H1 (cell line): Measurements from ENCODE around the gene HHAT. TPM values are rescaled to one million over a fixed set of nuclear protein-coding genes. Genes with fewer than 3 reads are reported as not detected.

ENCODE experiments used
- CTCF ChIA-PET: fragments of 300-600 bp; sonication (Branson Sonifier 250); formaldehyde crosslinking; loops from one replicate; lab custom pipeline; 2021; ENCODE audit not compliant: partially characterized antibody; lab: Charles Lee
- POLR2A ChIA-PET: fragments of 300-600 bp; sonication (Branson Sonifier 250); formaldehyde crosslinking; loops from one replicate; lab custom pipeline; 2021; ENCODE audit warnings: inconsistent platforms; ENCODE audit not compliant: partially characterized antibody; lab: Charles Lee
- DNase-seq, 2 experiments: peaks; one replicate each; pipeline versions ENCODE4 v3.0.0 to v3.0.0-alpha.2; 2010 to 2022; ENCODE audit warnings: low spot score in 2 of 2, low read depth in 1 of 2, mixed read lengths in 1 of 2
- FAIRE-seq: peaks from 2 replicates; lab custom pipeline; 2011; peaks lifted over from hg19 to GRCh38; lab: Jason Lieb, UNC
- H2AFZ ChIP-seq: 2 replicates; pipeline ENCODE4 v1.8.1; 2012; ENCODE audit warnings: low read length, inconsistent platforms
- H2AK5ac ChIP-seq: 2 replicates; pipeline ENCODE4 v1.6.1; 2013; ENCODE audit warnings: low read depth, low read length
- H2BK120ac ChIP-seq: replicated peaks from 2 replicates; pipeline ENCODE3; 2013; ENCODE audit warnings: low read depth, low read length, inconsistent platforms
- H2BK12ac ChIP-seq: 2 replicates; pipeline ENCODE4 v1.6.1; 2013; ENCODE audit warnings: low read depth, low read length
- H2BK15ac ChIP-seq: 2 replicates; pipeline ENCODE4 v1.6.1; 2013; ENCODE audit warnings: low read length
- H2BK20ac ChIP-seq: 2 replicates; pipeline ENCODE4 v1.6.1; 2013; ENCODE audit warnings: low read length
- H2BK5ac ChIP-seq: 2 replicates; pipeline ENCODE4 v1.6.1; 2013; ENCODE audit warnings: low read depth, low read length
- H3K14ac ChIP-seq: 2 replicates; pipeline ENCODE4 v1.6.1; 2013; ENCODE audit warnings: inconsistent platforms; ENCODE audit not compliant: insufficient read length
- H3K18ac ChIP-seq: 2 replicates; pipeline ENCODE4 v1.6.1; 2013; ENCODE audit warnings: low read length; ENCODE audit errors: extremely low read depth
- H3K23ac ChIP-seq: 2 replicates; pipeline ENCODE4 v1.6.1; 2013; ENCODE audit warnings: inconsistent platforms; ENCODE audit not compliant: insufficient read length
- H3K23me2 ChIP-seq: 2 replicates; pipeline ENCODE4 v1.6.1; 2013; ENCODE audit warnings: low read depth, low read length
- H3K27ac ChIP-seq: 2 replicates; pipeline ENCODE4 v1.6.1; 2011; ENCODE audit warnings: low read depth, low read length, inconsistent platforms
- H3K27me3 ChIP-seq, 4 experiments: replicated peaks in 1 of 4; 1 replicate in 1 of 4; 2 replicates in 3 of 4; pipeline versions ENCODE4 v1.6.1 to v1.8.1; 2011 to 2013; ENCODE audit warnings: low read length in 3 of 4, mild to moderate bottlenecking in 3 of 4, inconsistent platforms in 2 of 4, mixed read lengths in 2 of 4, moderate library complexity in 1 of 4; ENCODE audit not compliant: control insufficient read depth in 3 of 4, insufficient read depth in 3 of 4; ENCODE audit errors: extremely low read depth in 1 of 4
- H3K36me3 ChIP-seq, 4 experiments: 2 replicates each; pipeline versions ENCODE4 v1.6.1 to v1.8.1; 2011 to 2013; ENCODE audit warnings: mild to moderate bottlenecking in 4 of 4, low read length in 3 of 4, moderate library complexity in 2 of 4, control low read depth in 1 of 4, inconsistent platforms in 1 of 4; ENCODE audit not compliant: insufficient read depth in 4 of 4, control insufficient read depth in 2 of 4
- H3K4ac ChIP-seq: replicated peaks from 2 replicates; pipeline ENCODE3; 2013; ENCODE audit warnings: low read length, low read depth, mixed read lengths, inconsistent platforms; ENCODE audit not compliant: insufficient read length
- H3K4me1 ChIP-seq, 4 experiments: replicated peaks in 1 of 4; 1 replicate in 1 of 4; 2 replicates in 3 of 4; pipeline versions ENCODE4 v1.6.1 to v1.8.1; 2011 to 2013; ENCODE audit warnings: low read length in 3 of 4, inconsistent platforms in 2 of 4, mixed read lengths in 1 of 4; ENCODE audit not compliant: insufficient read depth in 4 of 4, control insufficient read depth in 3 of 4
- H3K4me2 ChIP-seq, 2 experiments: 2 replicates each; pipeline versions ENCODE4 v1.6.1 to v1.8.1; 2011 to 2013; ENCODE audit warnings: low read depth in 2 of 2, low read length in 2 of 2, control low read depth in 1 of 2, inconsistent platforms in 1 of 2, mild to moderate bottlenecking in 1 of 2; ENCODE audit not compliant: insufficient read depth in 1 of 2
- H3K4me3 ChIP-seq, 4 experiments: fragments of 200-600, 300-600 bp in 1 of 4; sonication (generic), shearing (Covaris generic), sonication (Bioruptor Twin) in 1 of 4; 2 replicates each; pipeline versions ENCODE4 v1.5.1 to v1.8.1; 2011 to 2016; ENCODE audit warnings: low read length in 4 of 4, low read depth in 3 of 4, control low read depth in 2 of 4, inconsistent platforms in 2 of 4, mild to moderate bottlenecking in 2 of 4, mixed read lengths in 1 of 4, moderate library complexity in 1 of 4; ENCODE audit not compliant: insufficient read depth in 2 of 4; ENCODE audit errors: extremely low read depth in 1 of 4
- H3K56ac ChIP-seq: replicated peaks from 2 replicates; pipeline ENCODE3; 2013; ENCODE audit warnings: low read depth, mild to moderate bottlenecking, mixed read lengths, low read length, inconsistent platforms; ENCODE audit not compliant: insufficient read length
- H3K79me1 ChIP-seq: 2 replicates; pipeline ENCODE4 v1.6.1; 2013; ENCODE audit warnings: low read depth, low read length, control low read depth
- H3K79me2 ChIP-seq, 2 experiments: 2 replicates each; pipeline versions ENCODE4 v1.6.1 to v1.8.1; 2012 to 2013; ENCODE audit warnings: low read length in 2 of 2, mild to moderate bottlenecking in 2 of 2, inconsistent platforms in 1 of 2; ENCODE audit not compliant: insufficient read depth in 2 of 2, control insufficient read depth in 1 of 2
- H3K9ac ChIP-seq, 4 experiments: replicated peaks in 1 of 4; 1 replicate in 1 of 4; 2 replicates in 3 of 4; pipeline versions ENCODE4 v1.6.1 to v1.8.1; 2011 to 2013; ENCODE audit warnings: low read depth in 3 of 4, low read length in 3 of 4, control low read depth in 2 of 4, mild to moderate bottlenecking in 2 of 4, moderate library complexity in 2 of 4, inconsistent platforms in 1 of 4; ENCODE audit errors: extremely low read depth in 1 of 4
- H3K9me3 ChIP-seq, 2 experiments: 2 replicates each; pipeline versions ENCODE4 v1.6.1 to v1.8.1; 2012 to 2013; ENCODE audit warnings: mild to moderate bottlenecking in 2 of 2, moderate library complexity in 2 of 2, control low read depth in 1 of 2, inconsistent platforms in 1 of 2, low read depth in 1 of 2, low read length in 1 of 2, mixed read lengths in 1 of 2; ENCODE audit not compliant: insufficient read depth in 2 of 2
- H4K20me1 ChIP-seq, 2 experiments: replicated peaks in 1 of 2; 2 replicates each; pipeline versions ENCODE3 to v1.8.1; 2011 to 2013; ENCODE audit warnings: inconsistent platforms in 2 of 2, low read length in 2 of 2, mild to moderate bottlenecking in 1 of 2; ENCODE audit not compliant: insufficient read depth in 2 of 2, control insufficient read depth in 1 of 2
- H4K5ac ChIP-seq: 2 replicates; pipeline ENCODE4 v1.6.1; 2013; ENCODE audit warnings: low read length, low read depth, mixed read lengths, inconsistent platforms; ENCODE audit not compliant: insufficient read length
- H4K8ac ChIP-seq: 2 replicates; pipeline ENCODE4 v1.8.0; 2013; ENCODE audit warnings: mild to moderate bottlenecking, moderate library complexity, low read length, inconsistent platforms; ENCODE audit not compliant: insufficient read depth; ENCODE audit errors: extremely low read depth
- H4K91ac ChIP-seq: replicated peaks from 2 replicates; pipeline ENCODE3; 2013; ENCODE audit warnings: low read length, mixed read lengths, inconsistent platforms; ENCODE audit not compliant: insufficient read length
- WGBS, 2 experiments: shearing (Covaris generic) in 1 of 2; methylation state at CpG; one replicate each; pipeline versions ENCODE4 v1.1.6 to v1.1.7; 2013 to 2015; ENCODE audit warnings: low lambda C conversion rate in 2 of 2, mixed read lengths in 2 of 2, inconsistent platforms in 1 of 2, low coverage in 1 of 2, missing lambda C conversion rate in 1 of 2; ENCODE audit not compliant: insufficient replicate concordance in 2 of 2, insufficient coverage in 1 of 2, insufficient read length in 1 of 2; ENCODE audit errors: extremely low coverage in 1 of 2, missing lambda C conversion rate in 1 of 2; 5-methylcytosine and 5-hydroxymethylcytosine counted together
- polyA plus RNA-seq, 7 experiments: library from polyadenylated mRNA; depleted of rRNA in 3 of 7; stranded (reverse) in 5 of 7; unstranded in 2 of 7; fragments of >200 nt in 5 of 7; fragments of 200-250 nt in 2 of 7; gene quantifications; 1 replicate in 5 of 7; 2 replicates in 1 of 7; 4 replicates in 1 of 7; pipeline versions ENCODE4 v1.2.1 to v1.2.3, GENCODE V29; 2011 to 2013; ENCODE audit warnings: missing spikeins in 2 of 7, mixed read lengths in 2 of 7
- total RNA-seq: library from RNA; stranded (reverse); fragmentation: NEBNext Ultra II Directional; extraction: Animal tissue kit (Norgen Biotek cat#: 25700); gene quantifications from 2 replicates; pipeline ENCODE4 v1.2.1, GENCODE V29; 2021

HHAT gene
- total and polyA plus RNA-seq, 2 of the 8 experiments (the other 6 are each of a cell fraction or from before 2014, with no cell fraction given) = 0.15 to 0.51 TPM

- ChIA-PET CTCF (interaction anchor here (0.6 kb wide), 1 partner anchor 12 kb away, joined by 3 read pairs; no protein-coding TSS in a partner anchor), POLR2A (no interaction called here)
- Histone ChIP-seq H3K4me2 (no peak overlapping the region), H3K23ac (no peak overlapping the region), H3K18ac (no peak overlapping the region), H4K91ac (no peak overlapping the region), H4K5ac (no peak overlapping the region), H2AFZ (no peak overlapping the region), H2BK20ac (no peak overlapping the region), H3K9me3 (no peaks in the 10 kb centered on the region), H3K27me3 (no peaks in the 10 kb centered on the region), H3K4me1 (no peaks in the 10 kb centered on the region), H3K4me3 (no peak overlapping the region), H3K27ac (no peak overlapping the region), H3K36me3 (no peaks in the 10 kb centered on the region), H3K79me2 (no peaks in the 10 kb centered on the region), H3K14ac (no peak overlapping the region), H2BK12ac (no peak overlapping the region), H3K56ac (no peak overlapping the region), H4K8ac (no peak overlapping the region), H2AK5ac (no peak overlapping the region), H2BK15ac (no peak overlapping the region), H3K4ac (no peak overlapping the region), H3K9ac (no peak overlapping the region), H3K23me2 (no peaks in the 10 kb centered on the region), H2BK5ac (no peak overlapping the region), H2BK120ac (no peak overlapping the region), H4K20me1 (no peaks in the 10 kb centered on the region), H3K79me1 (no peaks in the 10 kb centered on the region)
- WGBS, 2 experiments = 81% methylated on average over 2 of the region's 2 CpGs; no CpG with 5 or more reads in 1 of the 2 experiments
- no peak for DNase-seq
- FAIRE-seq = no peak
Observed at GRCh38 chr1:210703593-210703992, 374.9 kb downstream of the HHAT start.
